Measurements from ENCODE around the gene OR13A1.

DNA sequence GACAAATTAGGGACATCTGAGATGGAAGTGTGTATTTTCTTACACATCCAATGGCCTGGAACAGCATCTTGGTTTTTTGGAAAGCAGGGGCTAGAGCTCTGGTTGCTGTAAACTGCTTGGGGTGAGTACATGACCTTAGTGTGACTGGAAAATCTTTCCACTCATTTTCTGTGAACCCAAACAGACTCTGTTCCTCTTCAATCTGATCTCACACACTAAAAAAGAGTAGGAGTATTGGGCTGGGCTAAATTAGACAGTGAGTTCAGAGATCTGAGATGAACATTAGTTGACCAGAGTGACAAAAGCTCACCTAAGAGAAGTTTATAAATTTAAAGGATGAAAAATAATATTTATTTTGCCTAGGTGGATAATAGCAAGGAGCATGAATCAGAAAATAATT lies 59.2 kb downstream of the OR13A1 start:
- TF ChIP-seq, protein P1, sequence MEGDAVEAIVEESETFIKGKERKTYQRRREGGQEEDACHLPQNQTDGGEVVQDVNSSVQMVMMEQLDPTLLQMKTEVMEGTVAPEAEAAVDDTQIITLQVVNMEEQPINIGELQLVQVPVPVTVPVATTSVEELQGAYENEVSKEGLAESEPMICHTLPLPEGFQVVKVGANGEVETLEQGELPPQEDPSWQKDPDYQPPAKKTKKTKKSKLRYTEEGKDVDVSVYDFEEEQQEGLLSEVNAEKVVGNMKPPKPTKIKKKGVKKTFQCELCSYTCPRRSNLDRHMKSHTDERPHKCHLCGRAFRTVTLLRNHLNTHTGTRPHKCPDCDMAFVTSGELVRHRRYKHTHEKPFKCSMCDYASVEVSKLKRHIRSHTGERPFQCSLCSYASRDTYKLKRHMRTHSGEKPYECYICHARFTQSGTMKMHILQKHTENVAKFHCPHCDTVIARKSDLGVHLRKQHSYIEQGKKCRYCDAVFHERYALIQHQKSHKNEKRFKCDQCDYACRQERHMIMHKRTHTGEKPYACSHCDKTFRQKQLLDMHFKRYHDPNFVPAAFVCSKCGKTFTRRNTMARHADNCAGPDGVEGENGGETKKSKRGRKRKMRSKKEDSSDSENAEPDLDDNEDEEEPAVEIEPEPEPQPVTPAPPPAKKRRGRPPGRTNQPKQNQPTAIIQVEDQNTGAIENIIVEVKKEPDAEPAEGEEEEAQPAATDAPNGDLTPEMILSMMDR (IDR thresholded peaks at IDR 0.05) = no peak
- no peak for TF ChIP-seq POLR2A (IDR thresholded peaks at IDR 0.05)

Measured in testis (tissue), 2 donors.